Suprapubic skin (tissue), 4 donors: ENCODE results near the gene SMIM29. TPM values are rescaled to one million over a fixed set of nuclear protein-coding genes. Genes with fewer than 3 reads are reported as not detected.
A peak's percentile ranks its signal among the peaks of the same experiment; 100 is the strongest.
"Not testable (repeated sequence)": the region's sequence is repeated elsewhere in the genome, so short reads cannot be mapped to it uniquely, and the experiment has no call there.

Experiments
- DNase-seq, 2 donors: peaks; one replicate each; pipeline ENCODE4 v3.0.0-alpha.2; 2019; ENCODE audit warnings: low spot score in 2 of 2
- H3K27ac ChIP-seq: fragments of 200-600 bp; sonication (generic); one replicate; pipeline ENCODE4 v1.5.1; 2019
- H3K27me3 ChIP-seq: fragments of 200-600 bp; sonication (generic); one replicate; pipeline ENCODE4 v1.5.1; 2019
- H3K36me3 ChIP-seq: fragments of 200-600 bp; sonication (generic); one replicate; pipeline ENCODE4 v1.5.1; 2019
- H3K4me1 ChIP-seq: fragments of 200-600 bp; sonication (generic); one replicate; pipeline ENCODE4 v1.5.1; 2019
- H3K4me3 ChIP-seq: fragments of 200-600 bp; sonication (generic); one replicate; pipeline ENCODE4 v1.5.1; 2019; ENCODE audit warnings: mild to moderate bottlenecking
- H3K9me3 ChIP-seq: fragments of 200-600 bp; sonication (generic); one replicate; pipeline ENCODE4 v1.5.1; 2019
- CTCF ChIP-seq, 2 donors: fragments of 200-600 bp in 1 of 2; fragments of 450-650 bp in 1 of 2; sonication (generic) in 1 of 2; IDR thresholded peaks; one replicate each; pipeline ENCODE4 v1.5.1; 2016 to 2019; ENCODE audit warnings: antibody characterized with exemption in 2 of 2, mild to moderate bottlenecking in 1 of 2, moderate library complexity in 1 of 2
- EP300 ChIP-seq: sonication (generic); formaldehyde crosslinking; IDR thresholded peaks from one replicate; pipeline ENCODE4 v1.6.1; 2017; ENCODE audit warnings: antibody characterized with exemption
- POLR2A ChIP-seq, 2 donors: fragments of 450-650 bp; IDR thresholded peaks; one replicate each; pipeline ENCODE4 v1.6.1; 2017; ENCODE audit warnings: antibody characterized with exemption in 2 of 2, mild to moderate bottlenecking in 2 of 2, moderate library complexity in 2 of 2
- POLR2AphosphoS5 ChIP-seq, 3 donors: sonication (generic); formaldehyde crosslinking; IDR thresholded peaks; one replicate each; pipeline ENCODE4 v1.6.1; 2017; ENCODE audit warnings: antibody characterized with exemption in 3 of 3
- WGBS: methylation state at CpG from one replicate; pipeline ENCODE4 v1.1.5; 2018; 5-methylcytosine and 5-hydroxymethylcytosine counted together
- total RNA-seq, 4 donors: library from RNA; depleted of rRNA; stranded (reverse); fragments of >200 nt; gene quantifications; one replicate each; pipeline ENCODE4 v1.1.0, GENCODE V29; 2016

The SMIM29 gene
- total RNA-seq, 4 donors from 2014 or later = 45.2 to 58.8 (median 51.2) TPM

- Histone ChIP-seq H3K27me3 (no peaks in the 10 kb centered on the region), H3K4me3 (no peak overlapping the region), H3K9me3 (no peaks in the 10 kb centered on the region), H3K36me3 (no peaks in the 10 kb centered on the region), H3K4me1 (no peaks in the 10 kb centered on the region), H3K27ac (no peak overlapping the region)
- TF ChIP-seq POLR2A (IDR thresholded peaks at IDR 0.05) = no peak
- TF ChIP-seq CTCF (IDR thresholded peaks at IDR 0.05) = no peak
- no peak for TF ChIP-seq POLR2AphosphoS5 (IDR thresholded peaks at IDR 0.05)
- no peak for TF ChIP-seq EP300
- no peak for DNase-seq
- 92% methylated on average over 6 of the region's 6 CpGs for WGBS
These were observed 10.8 kb upstream of the SMIM29 start for GRCh38 chr6:34259529-34260069.

- peaks cover 15% of the 10 kb centered on the region for H3K4me1 ChIP-seq
- not testable (repeated sequence) for H3K27ac ChIP-seq, DNase-seq, H3K27me3 ChIP-seq, H3K4me3 ChIP-seq, H3K9me3 ChIP-seq, H3K36me3 ChIP-seq
- WGBS = 68% methylated on average over 2 of the region's 2 CpGs
These were observed 3.6 kb upstream of the SMIM29 start for GRCh38 chr6:34252395-34252794.

- no peak for TF ChIP-seq EP300
- TF ChIP-seq POLR2A (IDR thresholded peaks at IDR 0.05) = no peak
- TF ChIP-seq POLR2AphosphoS5 (IDR thresholded peaks at IDR 0.05) = no peak
- TF ChIP-seq CTCF (IDR thresholded peaks at IDR 0.05) = no peak
- no peaks in the 10 kb centered on the region for H3K9me3 ChIP-seq
- peaks cover 34% of the 10 kb centered on the region for H3K4me1 ChIP-seq
- peak in 1 of 2 donors; percentile 57 for DNase-seq
- peak overlapping the region; percentile 91 for H3K4me3 ChIP-seq
- H3K27me3 ChIP-seq = no peaks in the 10 kb centered on the region
- H3K36me3 ChIP-seq = peaks cover 6% of the 10 kb centered on the region
- peak overlapping the region; percentile 93 for H3K27ac ChIP-seq
- WGBS = 39% methylated on average over 17 of the region's 18 CpGs
These were observed 859 bp upstream of the SMIM29 start for GRCh38 chr6:34249469-34250261.

- no peaks in the 10 kb centered on the region for H3K9me3 ChIP-seq
- H3K27ac ChIP-seq = peak overlapping the region; percentile 93
- H3K4me1 ChIP-seq = peaks cover 48% of the 10 kb centered on the region
- H3K4me3 ChIP-seq = peak overlapping the region; percentile 91
- WGBS = 1% methylated on average over 16 of the region's 17 CpGs
- peaks cover 10% of the 10 kb centered on the region for H3K36me3 ChIP-seq
- no peaks in the 10 kb centered on the region for H3K27me3 ChIP-seq
- no peak for TF ChIP-seq CTCF (IDR thresholded peaks at IDR 0.05)
- DNase-seq = peak in 1 of 2 donors; percentile 85
These were observed 544 bp downstream of the SMIM29 start for GRCh38 chr6:34248198-34248726.

- no peak for TF ChIP-seq CTCF (IDR thresholded peaks at IDR 0.05)
- TF ChIP-seq POLR2A (IDR thresholded peaks at IDR 0.05) = no peak
- no peak for TF ChIP-seq EP300
- no peak for TF ChIP-seq POLR2AphosphoS5 (IDR thresholded peaks at IDR 0.05)
- peak overlapping the region; percentile 93 for H3K27ac ChIP-seq
- peak overlapping the region; percentile 91 for H3K4me3 ChIP-seq
- peaks cover 14% of the 10 kb centered on the region for H3K36me3 ChIP-seq
- 54% methylated on average over 6 of the region's 6 CpGs for WGBS
- H3K4me1 ChIP-seq = peaks cover 50% of the 10 kb centered on the region
- DNase-seq = no peak
- H3K27me3 ChIP-seq = no peaks in the 10 kb centered on the region
- no peaks in the 10 kb centered on the region for H3K9me3 ChIP-seq
These were observed 1.2 kb downstream of the SMIM29 start for GRCh38 chr6:34247481-34248197.
